ENCODE data around the gene CHST6. TPM values are rescaled to one million over a fixed set of nuclear protein-coding genes. Genes with fewer than 3 reads are reported as not detected.

Gene CHST6
- total and polyA plus RNA-seq, 9 of the 15 experiments (the other 6 are each of a cell fraction or from before 2014, with no cell fraction given), result 0.01 to 0.05 (median 0.02) TPM; not detected in 6

GRCh38 chr16:75460446-75460845 lies 34.8 kb downstream of the CHST6 start:
- Histone ChIP-seq H3K9ac (ENCODE audit: insufficient read depth in 1 of 2, low read depth in 2 of 2, low read length in 2 of 2) (no peak overlapping the region), H3K36me3 (ENCODE audit: control insufficient read depth, insufficient read depth, low read length) (peaks cover 11% of the 10 kb centered on the region; the same call in 2 of the 3 replicates), H3K9me1 (ENCODE audit: control insufficient read depth, insufficient read depth, low read length) (no peaks in the 10 kb centered on the region), H3K27ac (ENCODE audit: extremely low read depth, low read depth, low read length) (no peak overlapping the region), H3K4me2 (ENCODE audit: insufficient read depth, low read length) (no peak overlapping the region), H3K27me3 (ENCODE audit: control insufficient read depth in 2 of 2, insufficient read depth in 2 of 2, low read length in 2 of 2) (no peaks in the 10 kb centered on the region), H3K79me2 (ENCODE audit: control insufficient read depth, insufficient read depth, low read length) (peaks cover 69% of the 10 kb centered on the region), H3K9me3 (replicated peaks; ENCODE audit: control insufficient read depth, insufficient read depth, low read depth, low read length) (no peaks in the 10 kb centered on the region), H3K4me3 (no peak overlapping the region), H3K4me1 (replicated peaks in 1 of 2; ENCODE audit: control insufficient read depth in 2 of 2, insufficient read depth in 2 of 2, low read length in 2 of 2) (peaks cover 3 to 9% of the 10 kb centered on the region in 2 experiments; a peak in 4 of 5 replicates), H4K20me1 (replicated peaks; ENCODE audit: control insufficient read depth, insufficient read depth, low read length) (no peaks in the 10 kb centered on the region; the same call in 1 of the 2 replicates), H2AFZ (ENCODE audit: low read depth, low read length) (no peak overlapping the region)
- WGBS (ENCODE audit: insufficient coverage, low coverage, missing lambda C conversion rate), result 7% methylated on average over 1 of the region's 1 CpG
- intact Hi-C loops (cut with micrococcal nuclease) (loop anchor here (5.0 kb wide), 1 partner anchor 38 kb away; no protein-coding TSS in a partner anchor), in situ Hi-C loops (cut with MboI) (no loop called here)
- no TSS peak for BruUV-seq (replicated peaks)
- no peak for TF ChIP-seq RERE (CRISPR knock-in tag; IDR thresholded peaks at IDR 0.05; ENCODE audit: borderline replicate concordance)
- TF ChIP-seq HDGF (IDR thresholded peaks at IDR 0.05), result no peak
- no peak for TF ChIP-seq MBD1 (CRISPR knock-in tag; IDR thresholded peaks at IDR 0.05)
- TF ChIP-seq XRCC4 (IDR thresholded peaks at IDR 0.05; ENCODE audit: extremely low read depth, insufficient read depth, insufficient read length), result no peak
- DNase-seq (ENCODE audit: extremely low read depth in 1 of 4, low spot score in 3 of 4), result no peak
- ChIA-PET CTCF (ENCODE audit: low intra/inter-chr PET ratio) (interaction anchor here (0.6 kb wide), 1 partner anchor 30 kb away, joined by 3 read pairs; no protein-coding TSS in a partner anchor), POLR2A (interaction anchor here (1.3 kb wide), 1 partner anchor 51 kb away, joined by 3 read pairs; no protein-coding TSS in a partner anchor)
- FAIRE-seq, result no peak
- ATAC-seq, result no peak

Data from K562 (cell line).